GM19193 (cell line): ENCODE measurements around the gene ECSIT.

Experiments used
- POLR2A ChIP-seq: IDR thresholded peaks from 4 replicates; pipeline ENCODE4 v1.6.1; 2011; ENCODE audit not compliant: insufficient read depth, insufficient read length; ENCODE audit errors: extremely low read depth

Gene ECSIT

DNA sequence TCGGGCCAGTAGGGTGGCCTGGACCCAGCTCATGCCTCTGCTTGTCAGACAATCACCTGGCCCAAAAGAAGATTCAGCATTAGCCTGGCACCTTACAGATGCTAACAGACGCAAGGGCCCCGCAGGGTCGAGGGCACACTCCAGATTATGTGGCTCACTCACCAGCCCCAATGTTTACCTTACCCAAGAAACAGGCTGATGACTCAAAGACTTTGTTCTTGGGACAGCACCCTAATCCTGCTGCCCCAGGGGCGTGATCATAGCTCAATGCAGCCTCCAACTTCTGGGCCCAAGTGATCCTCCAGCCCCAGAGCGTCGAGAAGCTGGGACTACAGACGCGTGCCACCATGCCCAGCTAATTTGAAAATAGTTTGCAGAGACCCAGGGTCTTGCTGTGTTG lies 9.8 kb downstream of the ECSIT start:
- no peak for TF ChIP-seq POLR2A

DNA sequence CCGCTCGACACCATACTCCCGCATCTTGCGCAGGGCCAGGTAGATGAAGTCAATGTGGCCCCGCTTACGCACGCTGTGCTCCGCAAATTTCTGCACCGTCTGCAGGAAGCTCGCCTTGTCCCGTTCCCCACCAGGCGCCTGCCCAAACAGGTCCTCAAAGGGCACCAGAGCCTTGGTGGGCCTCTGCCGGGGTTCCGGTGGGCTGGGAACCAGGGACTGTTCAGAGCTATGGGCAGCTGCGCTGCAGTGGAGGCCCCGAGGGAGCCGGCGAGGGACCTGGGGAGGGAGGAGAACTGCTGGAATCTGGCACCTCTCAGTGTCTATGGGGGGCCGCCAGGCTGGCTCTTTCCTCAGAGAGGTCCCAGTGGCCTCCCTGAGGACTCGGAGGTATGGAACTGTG lies 15.0 kb downstream of the ECSIT start:
- TF ChIP-seq POLR2A = no peak

DNA sequence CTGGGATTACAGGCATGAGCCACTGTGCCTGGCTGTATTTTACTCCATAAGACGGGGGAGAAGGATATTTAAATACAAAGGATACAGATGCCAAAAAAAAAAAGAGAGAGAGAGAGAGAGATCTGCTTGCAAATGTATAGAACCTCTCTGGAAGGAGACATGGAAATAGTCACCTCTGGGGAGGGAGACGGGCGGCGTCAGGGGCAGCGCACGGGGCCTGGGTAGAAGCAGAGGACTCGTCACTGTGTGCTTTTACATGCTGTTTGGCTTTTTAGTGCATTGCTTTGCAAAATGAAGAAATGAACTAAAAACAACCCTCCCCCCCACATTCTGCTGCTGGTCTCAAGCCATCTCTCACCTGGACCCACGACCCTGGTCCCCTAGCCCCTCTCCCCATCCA lies 18.5 kb downstream of the ECSIT start:
- no peak for TF ChIP-seq POLR2A

DNA sequence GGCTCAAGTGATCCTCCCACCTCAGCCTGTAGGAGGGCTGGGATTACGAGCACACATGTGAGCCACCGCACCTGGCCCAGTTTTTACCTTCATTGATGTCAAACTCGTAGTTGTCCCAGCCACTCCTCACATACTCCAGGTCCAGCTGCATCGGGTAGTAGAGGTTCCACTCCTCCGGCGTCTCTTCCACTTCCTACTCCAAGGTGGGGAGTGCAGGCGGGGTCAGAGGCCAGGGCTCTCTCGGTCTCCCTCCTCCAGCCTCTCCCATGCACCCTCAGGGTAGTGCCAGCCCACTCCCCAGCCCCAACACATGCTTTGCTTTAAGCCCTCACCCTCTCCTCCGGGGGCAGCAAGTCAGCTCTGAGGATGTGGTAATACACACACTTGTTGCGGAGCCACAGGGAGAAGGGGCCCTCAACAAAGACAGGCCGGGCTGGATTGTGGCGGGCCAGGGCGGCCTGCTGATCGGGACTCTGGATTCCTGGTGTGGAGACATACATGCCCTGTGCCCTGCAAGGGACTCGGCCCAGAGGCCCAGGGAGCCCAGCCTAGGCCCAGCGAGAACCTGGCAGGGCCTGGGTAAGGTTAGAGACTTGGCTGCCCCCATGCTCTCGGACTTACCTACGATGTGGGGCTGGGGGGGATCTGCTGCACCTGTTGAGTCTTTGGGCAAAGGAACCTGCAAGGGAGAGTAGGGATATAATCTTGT lies 21.4 kb downstream of the ECSIT start:
- TF ChIP-seq POLR2A = no peak

DNA sequence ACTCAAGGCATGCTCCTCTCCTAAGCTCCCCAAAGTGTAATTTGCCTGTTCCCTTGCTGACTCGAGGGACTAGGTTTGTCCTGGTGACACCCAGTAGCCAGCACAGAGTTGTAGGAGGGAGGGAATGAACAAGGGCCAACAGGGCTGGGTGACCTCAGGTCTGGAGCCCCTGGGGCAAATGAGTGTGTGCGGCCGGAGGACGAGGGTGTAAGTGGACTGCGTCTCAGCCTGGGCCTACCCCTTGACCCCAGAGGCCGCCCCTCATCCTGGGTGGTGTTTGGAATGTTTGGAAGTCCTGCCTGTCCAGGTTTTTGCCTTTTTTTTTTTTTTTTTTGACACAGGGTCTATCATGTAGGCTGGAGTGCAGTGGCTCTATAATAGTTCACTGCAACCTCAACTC lies 22.0 kb downstream of the ECSIT start:
- no peak for TF ChIP-seq POLR2A

DNA sequence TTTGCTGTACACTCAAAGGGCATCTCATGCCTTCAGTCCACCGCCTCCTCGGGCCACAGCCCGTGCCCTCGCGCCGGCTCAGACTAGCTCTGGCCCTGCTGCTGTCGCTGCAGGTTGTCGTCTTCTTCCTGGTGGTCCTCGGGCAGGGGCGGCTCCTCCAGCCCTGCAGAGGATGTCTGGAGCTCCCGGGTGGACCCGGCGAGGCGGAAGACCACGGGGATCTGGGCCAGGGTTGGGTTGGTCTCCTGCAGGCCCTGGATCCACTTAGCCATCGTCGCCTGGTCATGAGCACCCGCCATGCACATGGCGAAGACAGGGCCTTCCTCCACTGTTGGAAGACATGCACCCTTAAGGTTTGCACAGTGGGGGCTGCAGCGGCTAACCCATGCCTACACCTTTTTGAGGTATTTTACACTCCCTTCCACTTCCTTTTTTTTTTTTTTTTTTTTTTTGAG lies 22.8 kb downstream of the ECSIT start:
- TF ChIP-seq POLR2A = peak; percentile 11

DNA sequence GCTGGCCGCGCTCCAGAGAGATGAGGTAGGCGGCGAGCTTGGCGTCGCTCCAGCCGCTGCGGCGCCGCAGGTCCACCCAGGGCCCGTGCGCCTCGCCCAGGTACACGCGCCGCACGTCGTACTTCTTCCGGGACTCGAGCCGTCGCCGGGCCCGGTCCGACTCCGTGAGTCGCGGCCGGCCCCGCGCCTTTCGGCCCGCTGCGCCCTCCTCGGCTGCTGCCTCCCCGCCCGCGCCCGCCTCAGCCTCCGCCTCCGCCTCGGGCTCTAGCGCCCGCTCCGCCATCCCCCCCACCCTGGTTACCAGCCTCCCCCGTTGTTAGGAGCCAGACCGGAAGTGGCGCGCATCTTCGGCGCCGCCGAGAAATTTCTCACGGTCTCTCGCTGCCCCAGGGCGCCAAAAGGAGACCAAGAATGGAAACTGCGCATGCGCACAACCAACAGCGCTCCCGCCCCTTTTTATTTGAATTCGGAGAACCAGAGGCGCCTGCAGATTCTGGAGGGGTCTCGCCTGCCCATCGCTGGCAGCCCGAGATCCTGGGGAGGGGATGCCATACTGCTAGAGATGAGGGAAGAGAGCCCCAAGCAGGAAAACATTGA lies 23.3 kb downstream of the ECSIT start, which contains the start of gene ZNF653:
TSS of gene ZNF653 (minus strand) at position 336 of the 597 bp plus-strand sequence. CDS start at position 283, 53 bp downstream.
- peak; percentile 65 for TF ChIP-seq POLR2A

DNA sequence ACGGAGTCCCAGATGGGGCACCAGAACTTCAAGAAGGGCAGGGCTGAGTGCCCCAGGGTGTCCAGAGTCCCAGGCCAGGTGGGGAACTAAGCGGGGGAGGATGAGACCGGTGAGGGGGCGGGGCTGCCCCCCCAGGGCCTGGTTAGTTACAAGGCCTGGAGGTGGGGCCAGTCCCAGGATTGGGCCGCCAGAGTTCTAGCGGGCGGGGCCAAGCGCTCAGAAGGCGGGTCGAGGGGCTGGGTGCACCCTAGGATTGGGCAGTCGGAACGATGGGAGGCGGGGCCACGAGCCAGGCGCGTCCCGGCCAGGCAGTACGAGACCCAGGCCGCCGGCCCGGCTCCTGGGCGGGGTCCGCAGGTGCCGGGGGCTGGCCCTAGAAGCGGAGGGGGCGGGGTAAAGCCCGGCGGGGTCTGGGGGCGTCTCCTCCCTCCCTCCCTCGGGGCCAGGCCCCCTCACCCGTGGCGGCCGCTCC lies 23.9 kb downstream of the ECSIT start:
- TF ChIP-seq POLR2A = no peak

DNA sequence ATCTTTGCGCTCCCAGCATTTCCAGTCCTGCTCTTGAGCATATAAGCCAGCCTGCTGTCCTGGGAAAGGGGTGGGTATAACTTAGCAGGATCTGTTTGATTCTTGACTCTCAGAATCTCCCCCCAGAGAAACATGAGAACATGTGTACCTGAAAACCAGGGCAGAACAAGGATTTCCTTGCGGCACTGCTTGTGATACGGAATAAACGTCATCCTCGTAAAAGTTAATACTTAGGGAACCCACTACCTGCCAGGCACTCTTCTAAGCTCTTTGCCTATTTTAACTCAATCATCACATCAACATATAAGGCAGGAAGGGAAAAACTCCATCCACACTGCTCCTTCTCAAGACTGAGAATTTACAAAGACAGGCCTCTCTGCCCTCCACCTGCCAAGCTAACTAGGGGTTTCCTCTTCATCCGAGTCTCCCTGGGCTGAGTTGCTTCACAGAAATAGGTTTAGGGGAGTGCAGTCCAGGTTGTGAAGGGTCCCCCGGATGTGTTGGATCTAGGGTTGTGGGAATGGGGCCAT lies 24.4 kb downstream of the ECSIT start:
- TF ChIP-seq POLR2A = no peak

DNA sequence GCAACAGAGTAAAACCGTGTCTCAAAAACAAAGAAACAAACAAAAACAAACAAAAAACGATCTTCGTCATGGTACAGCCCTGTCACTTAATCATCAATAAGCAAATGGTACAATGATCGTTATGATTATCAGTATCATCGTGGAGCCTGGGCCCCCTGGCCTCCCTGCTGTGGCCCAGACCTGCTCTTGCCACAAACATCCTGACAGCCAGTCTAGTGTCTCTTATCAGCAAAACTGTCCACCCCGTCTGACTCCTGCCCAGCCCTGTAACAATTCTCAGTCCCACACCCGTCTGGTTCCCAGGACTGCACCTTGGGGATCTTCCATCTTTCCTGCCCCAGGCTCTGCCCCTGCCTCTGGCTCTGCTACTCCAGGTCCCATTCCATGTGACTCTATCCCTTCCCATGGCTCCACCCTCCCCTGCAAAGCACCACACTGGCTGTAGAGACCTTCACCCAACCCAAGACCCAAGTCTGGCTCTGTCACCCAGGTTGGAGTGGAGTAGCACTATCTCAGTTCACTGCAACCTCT lies 29.0 kb downstream of the ECSIT start:
- TF ChIP-seq POLR2A = no peak

DNA sequence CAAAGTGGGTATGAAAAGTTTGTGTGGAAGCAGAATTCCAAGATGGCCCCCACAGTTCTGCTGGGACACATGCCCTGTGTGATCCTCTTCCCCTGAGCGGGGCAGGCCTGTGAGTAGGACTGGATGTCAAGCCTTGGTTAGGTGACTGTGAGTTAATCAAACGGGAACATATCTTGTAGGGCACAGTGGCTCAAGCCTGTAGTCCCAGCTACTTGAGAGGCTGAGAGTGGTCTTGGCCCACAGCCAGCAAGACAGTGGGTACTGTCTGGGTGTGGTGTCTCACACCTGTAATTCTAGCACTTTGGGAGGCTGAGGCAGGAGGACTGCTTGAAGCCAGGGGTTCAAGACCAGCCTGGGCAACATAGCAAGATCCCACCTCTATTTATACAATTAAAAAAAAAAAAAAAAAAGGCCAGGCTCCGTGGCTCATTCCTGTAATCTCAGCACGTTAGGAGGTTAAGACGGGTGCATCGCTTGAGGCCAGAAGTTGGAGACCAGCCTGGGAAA lies 29.7 kb downstream of the ECSIT start:
- TF ChIP-seq POLR2A = no peak

DNA sequence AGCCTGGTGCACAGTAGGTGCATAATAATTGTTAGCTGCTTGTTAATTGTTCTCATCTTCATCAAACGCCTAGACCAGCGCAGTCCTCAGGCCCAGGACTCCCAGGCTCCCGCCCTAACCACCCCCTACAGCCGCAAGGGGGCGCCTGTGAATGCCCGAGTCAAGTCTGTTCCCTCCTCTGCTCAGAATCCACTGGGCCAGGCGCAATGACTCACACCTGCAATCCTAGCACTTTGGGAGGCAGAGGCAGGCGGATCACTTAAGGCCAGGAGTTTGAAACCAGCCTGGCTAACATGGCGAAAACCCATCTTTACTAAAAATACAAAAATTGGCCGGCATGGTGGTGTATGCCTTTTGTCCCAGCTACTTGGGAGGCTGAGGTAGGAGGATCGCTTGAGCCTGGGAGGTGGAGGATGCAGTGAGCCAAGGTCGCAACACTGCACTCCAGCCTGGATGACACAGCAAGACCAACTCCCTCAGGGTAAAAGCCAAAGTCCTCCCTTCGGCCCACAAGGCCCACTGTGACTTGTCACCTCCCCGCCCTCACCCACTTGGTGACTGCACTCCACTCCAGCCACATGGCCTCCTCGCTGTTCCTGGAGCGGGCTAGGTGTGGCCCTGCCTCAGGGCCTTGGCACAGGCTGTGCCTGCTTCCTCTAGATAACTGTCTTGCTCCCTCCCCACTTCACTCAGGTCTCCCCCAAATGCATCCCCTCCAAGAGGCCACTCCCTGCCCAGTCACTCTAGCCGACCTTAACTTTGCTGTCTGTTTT lies 32.4 kb downstream of the ECSIT start:
- TF ChIP-seq POLR2A = no peak

DNA sequence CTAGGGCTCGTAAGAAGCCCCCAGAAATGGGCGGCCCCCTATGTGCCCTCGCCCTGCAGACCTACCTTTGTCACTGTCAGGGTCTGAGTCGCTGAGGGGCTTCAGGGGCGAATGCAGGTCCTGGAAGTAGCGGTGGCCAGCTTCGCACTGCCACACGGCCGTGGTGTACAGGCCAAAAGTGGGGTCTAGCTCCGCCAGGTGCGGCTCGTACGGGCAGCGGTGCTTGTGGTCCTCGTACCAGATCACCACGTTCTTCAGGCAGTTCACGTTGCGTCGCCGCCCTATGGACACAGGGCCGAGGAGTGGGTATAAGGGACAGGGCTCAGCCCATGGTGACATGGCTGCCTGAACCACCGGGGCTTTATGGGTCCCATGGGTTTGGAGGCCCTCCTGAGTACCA lies 33.0 kb downstream of the ECSIT start:
- no peak for TF ChIP-seq POLR2A

DNA sequence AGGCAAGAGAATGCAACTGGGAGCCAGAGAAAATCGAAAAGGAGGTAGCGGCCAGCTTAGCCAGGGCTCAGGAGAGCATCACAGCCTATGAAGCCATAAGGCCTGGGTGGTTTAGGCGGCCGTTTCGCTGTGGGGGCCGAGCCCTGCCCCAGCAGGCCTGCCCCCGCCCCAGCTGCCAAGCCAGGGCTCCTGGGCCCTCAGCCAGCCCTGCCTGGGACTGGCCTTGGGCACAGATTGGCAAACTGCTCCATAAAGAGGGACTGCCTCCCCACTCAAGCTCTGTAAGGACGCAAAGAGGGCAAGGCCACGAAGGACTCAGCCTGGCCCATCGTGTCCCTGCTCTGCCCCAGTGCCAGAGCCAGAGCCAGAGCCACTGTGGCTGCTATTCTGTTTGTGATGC lies 33.5 kb downstream of the ECSIT start:
- TF ChIP-seq POLR2A = no peak
